NT2/D1 (cell line): Measurements from ENCODE around the gene BHMT2.

Experiments used
- SUZ12 ChIP-seq: IDR thresholded peaks from 2 replicates; pipeline ENCODE4 v1.6.1; 2011; ENCODE audit not compliant: insufficient read length, insufficient read depth; ENCODE audit errors: extremely low read depth
- YY1 ChIP-seq: IDR thresholded peaks from 2 replicates; pipeline ENCODE4 v1.6.1; 2011; ENCODE audit not compliant: insufficient read length, insufficient read depth
- ZNF274 ChIP-seq: IDR thresholded peaks from 2 replicates; pipeline ENCODE4 v1.6.1; 2011; ENCODE audit warnings: mild to moderate bottlenecking, low read depth, low read length

DNA sequence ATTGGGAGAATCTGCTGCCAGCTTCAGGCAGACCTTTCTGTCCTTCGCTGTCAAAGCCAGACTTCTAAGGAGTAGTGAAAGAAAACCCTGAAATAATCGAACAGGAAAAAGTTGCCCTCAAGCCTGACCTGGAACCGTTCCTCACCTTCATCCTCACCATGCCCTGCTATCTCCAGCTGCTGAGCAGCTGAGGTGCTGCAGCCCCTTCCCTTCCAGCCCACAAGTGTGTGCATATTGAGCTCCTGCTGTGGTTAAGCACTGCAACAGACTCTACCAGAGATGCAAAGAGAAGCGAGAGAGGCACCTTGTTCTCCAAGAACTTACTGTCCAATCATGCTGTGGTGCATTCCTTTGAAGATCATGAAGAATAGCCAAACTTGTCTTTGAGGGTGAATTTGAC is 18.9 kb downstream of the BHMT2 start:
- TF ChIP-seq ZNF274 = no peak
- no peak for TF ChIP-seq YY1
- no peak for TF ChIP-seq SUZ12
